Measurements from ENCODE around the gene MRPS15.

MRPS15 gene

DNA sequence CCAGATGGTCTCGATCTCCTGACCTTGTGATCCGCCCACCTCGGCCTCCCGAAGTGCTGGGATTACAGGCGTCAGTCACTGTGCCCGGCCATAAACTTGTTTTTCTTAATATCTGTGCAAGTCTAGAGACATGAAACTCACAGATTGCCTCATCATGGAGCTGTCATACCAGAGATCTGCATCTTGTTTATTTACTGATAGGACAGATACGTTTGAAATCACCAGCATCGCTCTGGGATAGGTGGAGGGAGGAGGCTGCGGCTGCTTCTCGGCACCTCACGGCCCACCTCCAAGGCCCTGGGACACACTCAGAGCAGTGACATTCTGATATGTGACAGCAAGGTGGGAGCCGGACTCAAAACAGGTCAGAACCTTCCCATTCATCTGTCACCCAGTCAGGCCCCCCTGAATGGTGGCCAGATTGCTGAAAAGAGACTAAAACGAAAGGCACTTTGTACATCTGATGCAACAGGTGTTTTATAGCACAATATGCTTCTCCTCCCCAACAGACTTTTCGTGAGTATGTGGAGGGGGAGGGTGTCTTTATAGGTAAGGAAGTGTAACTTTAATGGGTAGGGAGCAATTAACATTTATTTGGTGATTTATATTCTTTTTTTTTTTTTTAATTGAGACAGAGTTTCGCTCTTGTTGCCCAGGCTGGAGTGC, 48.4 kb downstream of the MRPS15 start:
- H2BK5ac ChIP-seq (ENCODE audit: low read length), result no peak overlapping the region
- no peaks in the 10 kb centered on the region for H3K79me1 ChIP-seq (ENCODE audit: low read length)
- H3K27ac ChIP-seq (ENCODE audit: low read depth, low read length), result no peak overlapping the region
- no peak overlapping the region for H3K4me2 ChIP-seq (ENCODE audit: low read length)
- H3K79me2 ChIP-seq (ENCODE audit: control insufficient read depth, insufficient read depth, low read length), result no peaks in the 10 kb centered on the region
- no peak overlapping the region for H4K5ac ChIP-seq (ENCODE audit: low read length)
- H2BK120ac ChIP-seq (ENCODE audit: low read depth, low read length), result no peak overlapping the region
- H3K4me1 ChIP-seq (ENCODE audit: control insufficient read depth, low read depth, low read length), result no peaks in the 10 kb centered on the region
- no peak overlapping the region for H3K9ac ChIP-seq (ENCODE audit: low read length)
- H3K23ac ChIP-seq (ENCODE audit: low read length), result no peak overlapping the region
- no peaks in the 10 kb centered on the region for H3K27me3 ChIP-seq (ENCODE audit: insufficient read depth, low read length, poor library complexity)
- H3K36me3 ChIP-seq (ENCODE audit: control insufficient read depth, insufficient read depth, low read length), result no peaks in the 10 kb centered on the region
- no peak for DNase-seq
- no peak overlapping the region for H3K4ac ChIP-seq (ENCODE audit: low read depth, low read length)
- no peak overlapping the region for H4K8ac ChIP-seq (ENCODE audit: low read depth, low read length)
- H2BK15ac ChIP-seq (replicated peaks; ENCODE audit: low read depth), result no peak overlapping the region
- H3K4me3 ChIP-seq (ENCODE audit: low read length), result no peak overlapping the region
- H3K18ac ChIP-seq (ENCODE audit: low read length), result no peak overlapping the region
- H2AK5ac ChIP-seq (ENCODE audit: low read length), result no peak overlapping the region
- whole genome bisulfite sequencing (ENCODE audit: extremely low coverage, insufficient coverage, low lambda C conversion rate), result no CpG with 5 or more reads among the region's 15 CpGs
- H3K56ac ChIP-seq (ENCODE audit: low read length), result no peak overlapping the region

DNA sequence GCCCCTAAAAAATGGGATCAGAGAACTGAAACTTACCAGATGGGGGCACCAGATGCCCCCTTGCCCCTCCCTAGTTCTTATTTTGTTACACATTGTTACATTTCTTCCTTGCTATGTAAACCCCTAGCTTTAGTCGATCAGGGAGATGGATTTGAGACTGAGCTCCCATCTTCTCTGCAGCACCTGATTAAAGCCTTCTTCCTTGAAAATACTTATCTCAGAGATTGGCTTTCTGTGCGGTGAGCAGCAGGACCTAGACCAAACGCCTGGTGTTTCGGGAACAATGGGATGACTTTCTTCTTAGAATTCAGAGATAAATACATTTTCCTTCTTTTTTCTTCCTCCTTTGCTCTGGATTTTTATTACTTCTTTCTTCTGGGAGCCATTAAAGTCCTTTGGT, 49.8 kb downstream of the MRPS15 start:
- Histone ChIP-seq H3K79me2 (ENCODE audit: control insufficient read depth, insufficient read depth, low read length) (no peaks in the 10 kb centered on the region), H3K4ac (ENCODE audit: low read depth, low read length) (no peak overlapping the region), H2BK120ac (ENCODE audit: low read depth, low read length) (no peak overlapping the region), H2BK15ac (replicated peaks; ENCODE audit: low read depth) (no peak overlapping the region), H3K9ac (ENCODE audit: low read length) (no peak overlapping the region), H3K4me3 (ENCODE audit: low read length) (no peak overlapping the region), H3K56ac (ENCODE audit: low read length) (no peak overlapping the region), H4K5ac (ENCODE audit: low read length) (no peak overlapping the region), H3K27ac (ENCODE audit: low read depth, low read length) (no peak overlapping the region), H3K4me1 (ENCODE audit: control insufficient read depth, low read depth, low read length) (no peaks in the 10 kb centered on the region), H3K23ac (ENCODE audit: low read length) (no peak overlapping the region), H2AK5ac (ENCODE audit: low read length) (no peak overlapping the region), H2BK5ac (ENCODE audit: low read length) (no peak overlapping the region), H4K8ac (ENCODE audit: low read depth, low read length) (no peak overlapping the region), H3K36me3 (ENCODE audit: control insufficient read depth, insufficient read depth, low read length) (no peaks in the 10 kb centered on the region), H3K18ac (ENCODE audit: low read length) (no peak overlapping the region), H3K27me3 (ENCODE audit: insufficient read depth, low read length, poor library complexity) (no peaks in the 10 kb centered on the region), H3K4me2 (ENCODE audit: low read length) (no peak overlapping the region), H3K79me1 (ENCODE audit: low read length) (no peaks in the 10 kb centered on the region)
- DNase-seq, result no peak
- no CpG with 5 or more reads among the region's 4 CpGs for WGBS (ENCODE audit: extremely low coverage, insufficient coverage, low lambda C conversion rate)

- Histone ChIP-seq H3K9ac (ENCODE audit: low read length) (no peak overlapping the region), H3K27me3 (ENCODE audit: insufficient read depth, low read length, poor library complexity) (no peaks in the 10 kb centered on the region)
Observed at GRCh38 chr1:36411674-36412648, 52.2 kb downstream of the MRPS15 start.

DNA sequence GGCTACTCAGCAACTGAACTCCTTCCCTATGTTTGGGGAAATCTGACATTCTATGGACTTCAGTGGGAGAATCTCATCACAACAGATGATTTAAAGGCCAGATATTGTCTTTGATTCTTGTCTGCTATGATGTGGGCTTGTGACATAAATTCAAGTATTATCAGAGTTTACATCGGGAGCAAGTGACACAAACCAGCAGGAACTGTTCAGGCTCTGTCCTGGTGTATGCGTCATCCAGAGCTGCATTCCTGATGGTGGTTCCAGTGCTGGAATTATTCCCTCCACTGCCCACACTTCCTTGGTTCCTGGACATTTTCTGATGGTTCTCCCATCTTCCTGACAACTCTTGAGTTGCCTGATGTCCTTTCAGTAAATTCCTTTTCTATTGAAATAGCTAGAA, 55.7 kb downstream of the MRPS15 start:
- H3K36me3 ChIP-seq (ENCODE audit: control insufficient read depth, insufficient read depth, low read length), result no peaks in the 10 kb centered on the region
- no peaks in the 10 kb centered on the region for H3K79me1 ChIP-seq (ENCODE audit: low read length)
- no peaks in the 10 kb centered on the region for H3K79me2 ChIP-seq (ENCODE audit: control insufficient read depth, insufficient read depth, low read length)
- WGBS (ENCODE audit: extremely low coverage, insufficient coverage, low lambda C conversion rate), result no CpG with 5 or more reads among the region's 2 CpGs
- no peak for DNase-seq
- H3K4me2 ChIP-seq (ENCODE audit: low read length), result no peak overlapping the region
- no peak overlapping the region for H3K18ac ChIP-seq (ENCODE audit: low read length)
- H3K23ac ChIP-seq (ENCODE audit: low read length), result no peak overlapping the region
- no peak overlapping the region for H2BK15ac ChIP-seq (replicated peaks; ENCODE audit: low read depth)
- H2AK5ac ChIP-seq (ENCODE audit: low read length), result no peak overlapping the region
- no peak overlapping the region for H3K4me3 ChIP-seq (ENCODE audit: low read length)
- no peak overlapping the region for H3K56ac ChIP-seq (ENCODE audit: low read length)
- no peak overlapping the region for H2BK5ac ChIP-seq (ENCODE audit: low read length)
- H4K8ac ChIP-seq (ENCODE audit: low read depth, low read length), result no peak overlapping the region
- no peaks in the 10 kb centered on the region for H3K4me1 ChIP-seq (ENCODE audit: control insufficient read depth, low read depth, low read length)
- no peak overlapping the region for H2BK120ac ChIP-seq (ENCODE audit: low read depth, low read length)
- no peak overlapping the region for H3K9ac ChIP-seq (ENCODE audit: low read length)
- no peak overlapping the region for H4K5ac ChIP-seq (ENCODE audit: low read length)
- no peak overlapping the region for H3K4ac ChIP-seq (ENCODE audit: low read depth, low read length)
- no peak overlapping the region for H3K27ac ChIP-seq (ENCODE audit: low read depth, low read length)
- H3K27me3 ChIP-seq (ENCODE audit: insufficient read depth, low read length, poor library complexity), result no peaks in the 10 kb centered on the region

More at GRCh38 chr1:36411674-36412648, 52.2 kb downstream of the MRPS15 start:
- Histone ChIP-seq H2BK5ac (ENCODE audit: low read length) (no peak overlapping the region), H3K27ac (ENCODE audit: low read depth, low read length) (no peak overlapping the region), H2BK15ac (replicated peaks; ENCODE audit: low read depth) (no peak overlapping the region), H4K8ac (ENCODE audit: low read depth, low read length) (no peak overlapping the region), H2BK120ac (ENCODE audit: low read depth, low read length) (no peak overlapping the region), H3K79me1 (ENCODE audit: low read length) (no peaks in the 10 kb centered on the region), H3K36me3 (ENCODE audit: control insufficient read depth, insufficient read depth, low read length) (no peaks in the 10 kb centered on the region), H3K4me1 (ENCODE audit: control insufficient read depth, low read depth, low read length) (no peaks in the 10 kb centered on the region), H4K5ac (ENCODE audit: low read length) (no peak overlapping the region), H3K79me2 (ENCODE audit: control insufficient read depth, insufficient read depth, low read length) (no peaks in the 10 kb centered on the region), H3K23ac (ENCODE audit: low read length) (no peak overlapping the region), H3K4me3 (ENCODE audit: low read length) (no peak overlapping the region), H3K56ac (ENCODE audit: low read length) (no peak overlapping the region), H3K18ac (ENCODE audit: low read length) (no peak overlapping the region), H3K4me2 (ENCODE audit: low read length) (no peak overlapping the region), H2AK5ac (ENCODE audit: low read length) (no peak overlapping the region), H3K4ac (ENCODE audit: low read depth, low read length) (no peak overlapping the region)
- no CpG with 5 or more reads among the region's 11 CpGs for WGBS (ENCODE audit: extremely low coverage, insufficient coverage, low lambda C conversion rate)
- peak; percentile 67 for DNase-seq

DNA sequence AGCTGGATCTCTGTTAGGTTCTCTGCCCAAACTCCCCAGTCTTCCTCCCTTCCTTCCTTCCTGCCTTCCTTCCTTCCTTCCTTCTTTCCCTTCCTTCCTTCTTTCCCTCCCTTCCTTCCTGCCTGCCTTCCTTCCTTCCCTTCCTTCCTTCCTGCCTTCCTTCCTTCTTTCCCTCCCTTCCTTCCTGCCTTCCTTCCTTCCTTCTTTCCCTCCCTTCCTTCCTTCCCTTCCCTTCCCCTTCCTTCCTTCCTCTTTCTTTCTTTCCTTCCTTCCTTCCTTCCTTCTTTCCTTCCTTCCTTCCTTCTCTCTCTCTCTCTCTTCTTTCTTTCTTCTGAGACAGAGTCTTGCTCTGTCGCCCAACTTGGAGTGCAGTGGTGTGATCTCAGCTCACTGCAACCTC, 57.7 kb downstream of the MRPS15 start:
- no peak overlapping the region for H3K23ac ChIP-seq (ENCODE audit: low read length)
- H2BK15ac ChIP-seq (replicated peaks; ENCODE audit: low read depth), result no peak overlapping the region
- no peak overlapping the region for H3K9ac ChIP-seq (ENCODE audit: low read length)
- no peak for DNase-seq
- H3K27me3 ChIP-seq (ENCODE audit: insufficient read depth, low read length, poor library complexity), result no peaks in the 10 kb centered on the region
- H3K36me3 ChIP-seq (ENCODE audit: control insufficient read depth, insufficient read depth, low read length), result no peaks in the 10 kb centered on the region
- no peak overlapping the region for H3K56ac ChIP-seq (ENCODE audit: low read length)
- no peak overlapping the region for H3K18ac ChIP-seq (ENCODE audit: low read length)
- WGBS (ENCODE audit: extremely low coverage, insufficient coverage, low lambda C conversion rate), result no CpG with 5 or more reads among the region's 1 CpG
- no peak overlapping the region for H3K4me2 ChIP-seq (ENCODE audit: low read length)
- H4K5ac ChIP-seq (ENCODE audit: low read length), result no peak overlapping the region
- no peak overlapping the region for H3K4me3 ChIP-seq (ENCODE audit: low read length)
- no peaks in the 10 kb centered on the region for H3K79me1 ChIP-seq (ENCODE audit: low read length)
- no peak overlapping the region for H2BK120ac ChIP-seq (ENCODE audit: low read depth, low read length)
- no peak overlapping the region for H3K27ac ChIP-seq (ENCODE audit: low read depth, low read length)
- H3K4me1 ChIP-seq (ENCODE audit: control insufficient read depth, low read depth, low read length), result no peaks in the 10 kb centered on the region
- no peaks in the 10 kb centered on the region for H3K79me2 ChIP-seq (ENCODE audit: control insufficient read depth, insufficient read depth, low read length)
- H2AK5ac ChIP-seq (ENCODE audit: low read length), result no peak overlapping the region
- H2BK5ac ChIP-seq (ENCODE audit: low read length), result no peak overlapping the region
- H4K8ac ChIP-seq (ENCODE audit: low read depth, low read length), result no peak overlapping the region
- H3K4ac ChIP-seq (ENCODE audit: low read depth, low read length), result no peak overlapping the region

All from mesendoderm (in vitro differentiated cells).